HFFc6 (cell line): Measurements from ENCODE around the gene NTNG2. TPM values are rescaled to one million over a fixed set of nuclear protein-coding genes. Genes with fewer than 3 reads are reported as not detected.
A peak's percentile ranks its signal among the peaks of the same experiment; 100 is the strongest.

Source experiments
- DNase-seq: peaks from one replicate; pipeline ENCODE4 v3.0.0-alpha.2; 2018
- H3K27ac Mint-ChIP-seq: 2 replicates; pipeline ENCODE4 v1.8.0; 2020; ENCODE audit warnings: mild to moderate bottlenecking, mixed read lengths
- H3K27me3 Mint-ChIP-seq: 2 replicates; pipeline ENCODE4 v1.8.0; 2021; ENCODE audit warnings: mild to moderate bottlenecking, moderate library complexity, mixed read lengths; ENCODE audit not compliant: insufficient read depth
- H3K36me3 Mint-ChIP-seq: 2 replicates; pipeline ENCODE4 v1.8.0; 2021; ENCODE audit warnings: low read depth, mixed read lengths
- H3K4me1 Mint-ChIP-seq: 2 replicates; pipeline ENCODE4 v1.8.0; 2020; ENCODE audit warnings: low read depth, mixed read lengths
- H3K4me3 Mint-ChIP-seq: 2 replicates; pipeline ENCODE4 v1.8.0; 2020; ENCODE audit warnings: mild to moderate bottlenecking, moderate library complexity, mixed read lengths
- H3K9me3 Mint-ChIP-seq: 2 replicates; pipeline ENCODE4 v1.8.0; 2020; ENCODE audit warnings: mild to moderate bottlenecking, mixed read lengths
- CTCF ChIP-seq: fragments of 200-600 bp; sonication (generic); IDR thresholded peaks from 2 replicates; pipeline ENCODE4 v1.5.0; 2021; ENCODE audit warnings: antibody characterized with exemption, mild to moderate bottlenecking
- total RNA-seq, 6 experiments: library from RNA; stranded (reverse); fragmentation: NEBNext Ultra II Directional; extraction: Animal tissue kit (Norgen Biotek cat#: 25700); gene quantifications; 2 replicates in 1 of 6; 3 replicates in 5 of 6; pipeline ENCODE4 v1.2.3, GENCODE V29; 2021

NTNG2 gene
- total RNA-seq, 6 experiments from 2014 or later, result 0.41 to 0.82 (median 0.51) TPM

- H3K9me3 Mint-ChIP-seq, result peaks cover 11% of the 10 kb centered on the region
- no peak for TF ChIP-seq CTCF
- H3K27me3 Mint-ChIP-seq, result peaks cover 68% of the 10 kb centered on the region
- H3K4me1 Mint-ChIP-seq, result no peaks in the 10 kb centered on the region
- no peak overlapping the region for H3K4me3 Mint-ChIP-seq
- DNase-seq, result no peak
- H3K27ac Mint-ChIP-seq, result no peak overlapping the region
- H3K36me3 Mint-ChIP-seq, result no peaks in the 10 kb centered on the region; the same call in 1 of the 2 replicates
Observed at GRCh38 chr9:132204883-132205282, 43.0 kb downstream of the NTNG2 start.

GRCh38 chr9:132207215-132207614, 45.4 kb downstream of the NTNG2 start:
- no peak overlapping the region for H3K27ac Mint-ChIP-seq
- peaks cover 53% of the 10 kb centered on the region for H3K27me3 Mint-ChIP-seq
- no peaks in the 10 kb centered on the region for H3K4me1 Mint-ChIP-seq
- no peak for DNase-seq
- peaks cover 11% of the 10 kb centered on the region for H3K9me3 Mint-ChIP-seq
- no peaks in the 10 kb centered on the region; the same call in 1 of the 2 replicates for H3K36me3 Mint-ChIP-seq
- TF ChIP-seq CTCF, result no peak
- no peak overlapping the region for H3K4me3 Mint-ChIP-seq

- H3K4me3 Mint-ChIP-seq, result no peak overlapping the region
- H3K27me3 Mint-ChIP-seq, result peaks cover 51% of the 10 kb centered on the region
- peaks cover 11% of the 10 kb centered on the region for H3K9me3 Mint-ChIP-seq
- TF ChIP-seq CTCF, result no peak
- no peaks in the 10 kb centered on the region; the same call in 1 of the 2 replicates for H3K36me3 Mint-ChIP-seq
- H3K27ac Mint-ChIP-seq, result no peak overlapping the region
- no peaks in the 10 kb centered on the region for H3K4me1 Mint-ChIP-seq
- no peak for DNase-seq
Observed at GRCh38 chr9:132207839-132208615, 46.2 kb downstream of the NTNG2 start.

DNA sequence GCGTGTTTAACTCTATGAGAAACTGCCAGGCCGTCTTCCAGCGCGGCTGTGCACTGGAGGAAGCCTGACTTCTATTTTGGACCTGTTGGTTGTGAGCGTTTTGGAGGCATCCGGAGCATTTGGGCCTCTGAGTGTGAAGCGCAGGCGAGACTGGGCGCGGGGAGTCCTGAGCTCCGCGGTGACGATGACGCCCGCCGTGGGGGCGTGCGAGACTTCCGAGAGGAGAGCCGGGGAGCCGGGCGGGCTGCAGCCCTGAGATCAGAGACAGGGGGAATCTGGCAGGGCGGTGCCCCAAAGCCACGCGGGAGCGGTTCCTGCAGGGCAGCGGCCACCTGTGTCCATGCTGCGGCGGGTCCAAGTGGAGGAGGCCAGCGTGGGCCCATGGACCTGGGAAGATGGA, 47.4 kb downstream of the NTNG2 start:
- Mint-ChIP-seq H3K4me1 (peaks cover 8% of the 10 kb centered on the region), H3K27ac (no peak overlapping the region), H3K9me3 (peaks cover 11% of the 10 kb centered on the region), H3K4me3 (no peak overlapping the region), H3K27me3 (peaks cover 50% of the 10 kb centered on the region), H3K36me3 (no peaks in the 10 kb centered on the region; the same call in 1 of the 2 replicates)
- no peak for DNase-seq
- no peak for TF ChIP-seq CTCF

GRCh38 chr9:132210472-132211145, 48.8 kb downstream of the NTNG2 start:
- Mint-ChIP-seq H3K4me1 (peaks cover 9% of the 10 kb centered on the region), H3K9me3 (no peaks in the 10 kb centered on the region), H3K27me3 (peaks cover 40% of the 10 kb centered on the region), H3K27ac (no peak overlapping the region), H3K4me3 (no peak overlapping the region), H3K36me3 (no peaks in the 10 kb centered on the region)
- DNase-seq, result peak; percentile 3
- TF ChIP-seq CTCF, result no peak
